Motor neuron (in vitro differentiated cells): Measurements from ENCODE around the gene ADRM1. TPM values are rescaled to one million over a fixed set of nuclear protein-coding genes. Genes with fewer than 3 reads are reported as not detected.

ENCODE experiments used
- ATAC-seq, 8 experiments: fragments of 200-7000 bp; cut with Tn5 transposase; replicated peaks in 6 of 8; 2 replicates each; pipeline ENCODE4 v1.8.0; 2021; ENCODE audit warnings: mild to moderate bottlenecking in 8 of 8, moderate library complexity in 8 of 8
- H3K27ac ChIP-seq, 2 donors: fragments of 250-450 bp; sonication (Bioruptor Pico); 2 replicates each; pipeline ENCODE4 v1.9.0; 2021; ENCODE audit warnings: antibody characterized with exemption in 2 of 2, mild to moderate bottlenecking in 2 of 2, moderate library complexity in 1 of 2
- H3K4me1 ChIP-seq, 2 donors: fragments of 250-450 bp; sonication (Bioruptor Pico); replicated peaks in 1 of 2; 2 replicates each; pipeline ENCODE4 v1.6.1; 2021; ENCODE audit warnings: antibody characterized with exemption in 2 of 2, mild to moderate bottlenecking in 2 of 2, moderate library complexity in 1 of 2
- H3K4me3 ChIP-seq, 5 donors: fragments of 250-450 bp; sonication (Bioruptor Pico); 2 replicates each; pipeline ENCODE4 v1.9.0; 2021; ENCODE audit warnings: antibody characterized with exemption in 5 of 5, mild to moderate bottlenecking in 5 of 5, moderate library complexity in 4 of 5
- WGBS, 10 experiments: fragments of 450-650 bp; shearing (Covaris generic); methylation state at CpG; one replicate each; pipeline ENCODE4 v1.0.0; 2022; 5-methylcytosine and 5-hydroxymethylcytosine counted together
- in situ Hi-C, 9 experiments: fragments of 400-800 bp; cut with MboI; loops; one replicate each; pipeline ENCODE4 v1.15.0; 2021; ENCODE audit warnings: low sequenced_read_pairs in 9 of 9, low pct_unique_long_range_greater_than_20kb in 2 of 9; ENCODE audit not compliant: unreplicated experiment in 9 of 9
- total RNA-seq, 8 experiments: library from RNA; unstranded; fragments of 300-600 nt; gene quantifications; 2 replicates each; pipeline versions ENCODE4 v1.2.3 to v1.2.4, GENCODE V29; 2022

The ADRM1 gene
- total RNA-seq, 8 experiments from 2014 or later, result 42.8 to 151 (median 87.9) TPM

DNA sequence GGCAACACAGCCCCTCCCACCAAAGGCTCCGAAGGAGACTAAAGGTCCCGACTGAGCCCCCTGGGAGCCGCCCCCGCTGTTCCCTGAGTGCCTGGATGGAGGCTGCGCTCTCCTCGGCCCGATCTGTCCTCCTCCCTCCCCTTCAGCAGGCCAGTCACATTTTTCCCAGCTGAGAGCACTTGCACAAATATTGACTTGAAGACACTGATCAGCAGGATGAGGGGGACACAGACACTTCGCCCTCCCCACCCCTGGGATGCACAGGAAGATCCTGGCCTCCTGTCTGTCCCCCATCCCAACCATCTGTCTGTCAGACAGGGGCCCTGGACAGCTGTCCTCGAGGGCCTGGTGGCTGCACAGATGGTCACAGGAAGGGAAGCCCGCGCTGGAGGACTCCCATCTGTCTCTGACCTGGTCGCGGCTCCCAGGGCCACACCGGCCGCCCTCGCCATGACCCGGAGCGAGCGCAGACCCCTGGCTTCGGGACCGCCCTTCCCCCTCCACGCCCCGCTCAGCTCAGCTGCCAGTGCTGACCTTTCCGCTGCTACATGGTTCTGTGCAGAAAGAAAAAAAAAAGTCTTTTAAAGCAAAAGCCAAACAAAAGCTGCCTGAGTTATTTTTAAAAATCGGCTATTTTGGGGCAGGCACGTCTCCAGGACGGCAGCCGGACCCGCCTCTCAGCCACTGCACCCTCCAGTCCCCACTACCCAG, 53.2 kb downstream of the ADRM1 start:
- peak overlapping the region in 1 of 5 donors; percentile 0 for H3K4me3 ChIP-seq
- peak overlapping the region; percentile 85 to 89 for H3K27ac ChIP-seq
- H3K4me1 ChIP-seq, result peaks cover 65 to 67% of the 10 kb centered on the region in 2 donors
- ATAC-seq, result peak in 6 of 8 experiments; percentile 22 to 64 (median 56)
- in situ Hi-C loops, result no loop called here
- 0 to 80% (median 7%) methylated on average over 1 to 11 of the region's 29 CpGs; no CpG with 5 or more reads in 5 of the 10 experiments for WGBS, 10 experiments

- in situ Hi-C loops, result no loop called here
- peak in 5 of 8 experiments; percentile 18 to 41 (median 27) for ATAC-seq
- Histone ChIP-seq H3K27ac (peak overlapping the region; percentile 85 to 89), H3K4me1 (peaks cover 68 to 73% of the 10 kb centered on the region in 2 donors), H3K4me3 (no peak overlapping the region)
- WGBS, 10 experiments, result 10 to 100% (median 53%) methylated on average over 2 to 4 of the region's 17 CpGs; no CpG with 5 or more reads in 7 of the 10 experiments
Observed at GRCh38 chr20:62356589-62357186, 53.9 kb downstream of the ADRM1 start.

DNA sequence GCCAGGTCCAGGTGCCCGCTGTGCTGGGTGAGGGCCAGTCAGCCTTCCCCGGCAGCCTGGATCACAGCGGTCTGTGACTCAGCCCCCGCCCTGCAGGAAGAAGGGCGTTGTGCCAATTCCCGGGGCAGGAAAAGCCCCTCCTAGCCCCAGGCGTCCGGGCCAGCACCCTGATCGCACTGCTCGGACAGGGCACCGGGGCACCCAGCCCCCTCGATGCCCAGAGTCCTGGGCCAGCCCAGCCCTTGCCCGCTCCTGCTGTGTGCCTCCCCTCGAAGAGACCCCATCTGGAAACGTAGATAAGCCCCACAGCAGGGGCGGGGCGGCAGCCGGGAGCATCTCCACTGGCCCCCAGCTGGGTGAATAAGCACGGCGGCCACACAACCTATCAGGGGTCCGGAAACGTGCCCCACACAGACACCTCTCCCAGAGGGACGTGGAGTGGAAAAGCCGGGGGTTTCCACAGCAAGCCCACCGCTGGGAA, 54.4 kb downstream of the ADRM1 start:
- Histone ChIP-seq H3K27ac (peak overlapping the region; percentile 85 to 89), H3K4me1 (peaks cover 68 to 74% of the 10 kb centered on the region in 2 donors), H3K4me3 (no peak overlapping the region)
- WGBS, 10 experiments, result 0 to 80% (median 60%) methylated on average over 1 to 2 of the region's 25 CpGs; no CpG with 5 or more reads in 7 of the 10 experiments
- peak in 2 of 8 experiments; percentile 13 to 17 for ATAC-seq
- in situ Hi-C loops, result no loop called here

GRCh38 chr20:62357681-62358080, 54.9 kb downstream of the ADRM1 start:
- in situ Hi-C loops, result no loop called here
- H3K27ac ChIP-seq, result peak overlapping the region in 1 of 2 donors; percentile 85
- no peak overlapping the region for H3K4me3 ChIP-seq
- no peak for ATAC-seq
- H3K4me1 ChIP-seq, result peaks cover 68 to 78% of the 10 kb centered on the region in 2 donors
- WGBS, 10 experiments, result no CpG with 5 or more reads among the region's 7 CpGs

Other genes starting within 250 kb of the ADRM1 start
- 10 to 100 TPM in 2 of 8 experiments, 1 to 10 TPM in 6; 3.6 to 15.1 (median 7.1) TPM for gene TAF4, start 237.1 kb upstream of the ADRM1 start, total RNA-seq
- 10 to 100 TPM; 27.2 to 79.3 (median 55.4) TPM for gene LSM14B, start 180.5 kb upstream of the ADRM1 start, total RNA-seq
- gene PSMA7, start 159.6 kb upstream of the ADRM1 start, total RNA-seq, result 100 to 1,000 TPM; 233 to 413 (median 253) TPM
- gene SS18L1, start 159.2 kb upstream of the ADRM1 start, total RNA-seq, result 10 to 100 TPM in 7 of 8 experiments, 1 to 10 TPM in 1; 9.5 to 32.0 (median 29.5) TPM
- 10 to 100 TPM; 18.9 to 51.2 (median 27.3) TPM for gene MTG2, start 120.0 kb upstream of the ADRM1 start, total RNA-seq
- gene HRH3, start 82.7 kb upstream of the ADRM1 start, total RNA-seq, result 1 to 10 TPM in 5 of 8 experiments, under 1 TPM in 3; 0.13 to 5.1 (median 1.6) TPM
- 10 to 100 TPM; 22.4 to 33.4 (median 26.6) TPM for gene OSBPL2, start 64.5 kb upstream of the ADRM1 start, total RNA-seq
- gene LAMA5, start 64.3 kb downstream of the ADRM1 start, total RNA-seq, result 10 to 100 TPM in 7 of 8 experiments, 1 to 10 TPM in 1; 9.7 to 45.4 (median 24.9) TPM
- gene RPS21, start 84.1 kb downstream of the ADRM1 start, total RNA-seq, result 1,000 to 10,000 TPM in 7 of 8 experiments, 100 to 1,000 TPM in 1; 960 to 3,776 (median 2,338) TPM
- gene CABLES2, start 104.3 kb downstream of the ADRM1 start, total RNA-seq, result 1 to 10 TPM; 1.4 to 9.6 (median 5.7) TPM
- under 1 TPM in 4 of 8 experiments, not detected in 4; 0.05 to 0.24 (median 0.17) TPM for gene RBBP8NL, start 124.5 kb downstream of the ADRM1 start, total RNA-seq
- gene GATA5, start 173.0 kb downstream of the ADRM1 start, total RNA-seq, result under 1 TPM in 6 of 8 experiments, not detected in 2; 0.11 to 0.58 (median 0.19) TPM